ENCODE results near the gene CTSS.

GRCh38 chr1:150730130-150730721, 35.4 kb downstream of the CTSS start:
- TF ChIP-seq POLR2A (IDR thresholded peaks at IDR 0.05) (no peak), CTCF (IDR thresholded peaks at IDR 0.05) (no peak)
